Measurements from ENCODE around the gene IL19. TPM values are rescaled to one million over a fixed set of nuclear protein-coding genes. Genes with fewer than 3 reads are reported as not detected.

Gene IL19
- total and polyA plus RNA-seq, 2 of the 13 experiments (the other 11 are each of a cell fraction or from before 2014, with no cell fraction given) = not detected

DNA sequence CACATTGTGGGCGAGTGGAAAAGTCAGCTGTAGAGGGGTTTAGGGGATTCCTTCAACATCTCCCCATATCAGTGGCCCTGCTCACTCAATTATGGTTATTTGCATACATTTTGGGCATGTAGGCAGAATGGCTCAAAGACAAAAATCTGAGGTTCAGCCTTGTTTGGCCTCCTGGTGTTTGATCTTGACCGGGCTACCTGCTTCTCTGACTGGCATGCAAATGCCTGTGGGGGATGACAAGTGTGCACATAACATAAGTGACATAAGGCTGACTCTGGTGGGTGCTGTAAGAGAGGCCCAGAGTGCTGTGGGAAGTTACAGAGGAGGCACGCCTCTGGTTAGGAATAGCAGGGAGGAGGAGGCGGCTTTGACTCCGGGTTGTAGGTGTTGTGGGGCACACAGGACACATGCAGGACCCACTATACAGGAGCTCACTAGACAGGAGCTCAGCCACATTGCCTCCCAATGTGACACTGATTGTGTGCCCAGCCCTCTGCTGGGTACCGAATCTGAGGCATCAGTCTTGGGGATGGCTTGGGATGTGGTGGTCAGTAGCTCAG is 29.4 kb upstream of the IL19 start:
- TF ChIP-seq, protein P1, sequence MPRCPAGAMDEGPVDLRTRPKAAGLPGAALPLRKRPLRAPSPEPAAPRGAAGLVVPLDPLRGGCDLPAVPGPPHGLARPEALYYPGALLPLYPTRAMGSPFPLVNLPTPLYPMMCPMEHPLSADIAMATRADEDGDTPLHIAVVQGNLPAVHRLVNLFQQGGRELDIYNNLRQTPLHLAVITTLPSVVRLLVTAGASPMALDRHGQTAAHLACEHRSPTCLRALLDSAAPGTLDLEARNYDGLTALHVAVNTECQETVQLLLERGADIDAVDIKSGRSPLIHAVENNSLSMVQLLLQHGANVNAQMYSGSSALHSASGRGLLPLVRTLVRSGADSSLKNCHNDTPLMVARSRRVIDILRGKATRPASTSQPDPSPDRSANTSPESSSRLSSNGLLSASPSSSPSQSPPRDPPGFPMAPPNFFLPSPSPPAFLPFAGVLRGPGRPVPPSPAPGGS (CRISPR knock-in tag; IDR thresholded peaks at IDR 0.05) = no peak
- TF ChIP-seq SNRNP70 (IDR thresholded peaks at IDR 0.05; ENCODE audit: low read depth, low read length) (no peak), NFYB (CRISPR knock-in tag; IDR thresholded peaks at IDR 0.05) (no peak), ZNF484 (CRISPR knock-in tag; IDR thresholded peaks at IDR 0.05; ENCODE audit: borderline replicate concordance, low read depth) (no peak), ZNF44 (CRISPR knock-in tag; IDR thresholded peaks at IDR 0.05) (no peak), ATM (IDR thresholded peaks at IDR 0.05; ENCODE audit: borderline replicate concordance) (no peak), SRF (IDR thresholded peaks at IDR 0.05; ENCODE audit: low read depth, low read length) (no peak), ZNF274 (CRISPR knock-in tag; IDR thresholded peaks at IDR 0.05) (no peak), CAMTA2 (CRISPR knock-in tag; IDR thresholded peaks at IDR 0.05; ENCODE audit: borderline replicate concordance) (no peak), POLR2G (IDR thresholded peaks at IDR 0.05; ENCODE audit: low read depth, low read length) (no peak), ZNF354B (CRISPR knock-in tag; IDR thresholded peaks at IDR 0.05) (no peak)
- TF ChIP-seq, protein P2, sequence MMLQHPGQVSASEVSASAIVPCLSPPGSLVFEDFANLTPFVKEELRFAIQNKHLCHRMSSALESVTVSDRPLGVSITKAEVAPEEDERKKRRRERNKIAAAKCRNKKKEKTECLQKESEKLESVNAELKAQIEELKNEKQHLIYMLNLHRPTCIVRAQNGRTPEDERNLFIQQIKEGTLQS (CRISPR knock-in tag; IDR thresholded peaks at IDR 0.05) = no peak
- TF ChIP-seq, protein P3, sequence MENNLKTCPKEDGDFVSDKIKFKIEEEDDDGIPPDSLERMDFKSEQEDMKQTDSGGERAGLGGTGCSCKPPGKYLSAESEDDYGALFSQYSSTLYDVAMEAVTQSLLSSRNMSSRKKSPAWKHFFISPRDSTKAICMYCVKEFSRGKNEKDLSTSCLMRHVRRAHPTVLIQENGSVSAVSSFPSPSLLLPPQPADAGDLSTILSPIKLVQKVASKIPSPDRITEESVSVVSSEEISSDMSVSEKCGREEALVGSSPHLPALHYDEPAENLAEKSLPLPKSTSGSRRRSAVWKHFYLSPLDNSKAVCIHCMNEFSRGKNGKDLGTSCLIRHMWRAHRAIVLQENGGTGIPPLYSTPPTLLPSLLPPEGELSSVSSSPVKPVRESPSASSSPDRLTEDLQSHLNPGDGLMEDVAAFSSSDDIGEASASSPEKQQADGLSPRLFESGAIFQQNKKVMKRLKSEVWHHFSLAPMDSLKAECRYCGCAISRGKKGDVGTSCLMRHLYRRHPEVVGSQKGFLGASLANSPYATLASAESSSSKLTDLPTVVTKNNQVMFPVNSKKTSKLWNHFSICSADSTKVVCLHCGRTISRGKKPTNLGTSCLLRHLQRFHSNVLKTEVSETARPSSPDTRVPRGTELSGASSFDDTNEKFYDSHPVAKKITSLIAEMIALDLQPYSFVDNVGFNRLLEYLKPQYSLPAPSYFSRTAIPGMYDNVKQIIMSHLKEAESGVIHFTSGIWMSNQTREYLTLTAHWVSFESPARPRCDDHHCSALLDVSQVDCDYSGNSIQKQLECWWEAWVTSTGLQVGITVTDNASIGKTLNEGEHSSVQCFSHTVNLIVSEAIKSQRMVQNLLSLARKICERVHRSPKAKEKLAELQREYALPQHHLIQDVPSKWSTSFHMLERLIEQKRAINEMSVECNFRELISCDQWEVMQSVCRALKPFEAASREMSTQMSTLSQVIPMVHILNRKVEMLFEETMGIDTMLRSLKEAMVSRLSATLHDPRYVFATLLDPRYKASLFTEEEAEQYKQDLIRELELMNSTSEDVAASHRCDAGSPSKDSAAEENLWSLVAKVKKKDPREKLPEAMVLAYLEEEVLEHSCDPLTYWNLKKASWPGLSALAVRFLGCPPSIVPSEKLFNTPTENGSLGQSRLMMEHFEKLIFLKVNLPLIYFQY (CRISPR knock-in tag; IDR thresholded peaks at IDR 0.05; ENCODE audit: borderline replicate concordance) = no peak
- TF ChIP-seq, protein P4, sequence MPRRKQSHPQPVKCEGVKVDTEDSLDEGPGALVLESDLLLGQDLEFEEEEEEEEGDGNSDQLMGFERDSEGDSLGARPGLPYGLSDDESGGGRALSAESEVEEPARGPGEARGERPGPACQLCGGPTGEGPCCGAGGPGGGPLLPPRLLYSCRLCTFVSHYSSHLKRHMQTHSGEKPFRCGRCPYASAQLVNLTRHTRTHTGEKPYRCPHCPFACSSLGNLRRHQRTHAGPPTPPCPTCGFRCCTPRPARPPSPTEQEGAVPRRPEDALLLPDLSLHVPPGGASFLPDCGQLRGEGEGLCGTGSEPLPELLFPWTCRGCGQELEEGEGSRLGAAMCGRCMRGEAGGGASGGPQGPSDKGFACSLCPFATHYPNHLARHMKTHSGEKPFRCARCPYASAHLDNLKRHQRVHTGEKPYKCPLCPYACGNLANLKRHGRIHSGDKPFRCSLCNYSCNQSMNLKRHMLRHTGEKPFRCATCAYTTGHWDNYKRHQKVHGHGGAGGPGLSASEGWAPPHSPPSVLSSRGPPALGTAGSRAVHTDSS (CRISPR knock-in tag; conservative IDR thresholded peaks at IDR 0.05) = no peak
- Histone ChIP-seq H4K20me1 (ENCODE audit: insufficient read depth, low read length) (no peaks in the 10 kb centered on the region), H2AFZ (ENCODE audit: low read length) (no peak overlapping the region), H3K4me2 (ENCODE audit: low read depth, low read length) (no peak overlapping the region), H3K27me3 (ENCODE audit: control insufficient read depth in 1 of 2, insufficient read depth in 2 of 2, low read length in 2 of 2) (peaks cover 0 to 5% of the 10 kb centered on the region in 2 experiments; a peak in 2 of 5 replicates), H3K4me3 (replicated peaks in 1 of 3; ENCODE audit: insufficient read depth in 1 of 3, low read depth in 2 of 3, low read length in 3 of 3) (no peak overlapping the region), H3K27ac (ENCODE audit: extremely low read length, insufficient read depth, low read length) (no peak overlapping the region), H3K9ac (ENCODE audit: insufficient read depth, low read depth, low read length) (no peak overlapping the region), H3K79me2 (ENCODE audit: insufficient read depth, low read length) (no peaks in the 10 kb centered on the region), H3K36me3 (replicated peaks in 1 of 2; ENCODE audit: control insufficient read depth in 1 of 2, insufficient read depth in 2 of 2, low read length in 2 of 2) (no peaks in the 10 kb centered on the region), H3K4me1 (ENCODE audit: insufficient read depth, low read length) (no peaks in the 10 kb centered on the region), H3K9me3 (ENCODE audit: low read length) (no peaks in the 10 kb centered on the region)
- intact Hi-C loops (cut with micrococcal nuclease; ENCODE audit: unreplicated experiment) = no loop called here
- DNase-seq (ENCODE audit: low spot score) (no peak), FAIRE-seq (no peak), ATAC-seq (no peak)
- 9% methylated on average over 6 of the region's 6 CpGs for WGBS (ENCODE audit: low lambda C conversion rate)
- ChIA-PET CTCF (ENCODE audit: low intra/inter-chr PET ratio, low total read pairs) (no interaction called here), POLR2A (no interaction called here)
- in situ Hi-C loops (cut with HindIII; ENCODE audit: extremely low pct_ligation_motif_present, low pct_unique_long_range_greater_than_20kb) = no loop called here
- BruUV-seq (replicated peaks) = no TSS peak
